H1 (cell line): Measurements from ENCODE around the gene MEF2D. TPM values are rescaled to one million over a fixed set of nuclear protein-coding genes. Genes with fewer than 3 reads are reported as not detected.

Experiments used
- CTCF ChIA-PET: fragments of 300-600 bp; sonication (Branson Sonifier 250); formaldehyde crosslinking; loops from one replicate; lab custom pipeline; 2021; ENCODE audit not compliant: partially characterized antibody; lab: Charles Lee
- POLR2A ChIA-PET: fragments of 300-600 bp; sonication (Branson Sonifier 250); formaldehyde crosslinking; loops from one replicate; lab custom pipeline; 2021; ENCODE audit warnings: inconsistent platforms; ENCODE audit not compliant: partially characterized antibody; lab: Charles Lee
- DNase-seq, 2 experiments: peaks; one replicate each; pipeline versions ENCODE4 v3.0.0 to v3.0.0-alpha.2; 2010 to 2022; ENCODE audit warnings: low spot score in 2 of 2, low read depth in 1 of 2, mixed read lengths in 1 of 2
- FAIRE-seq: peaks from 2 replicates; lab custom pipeline; 2011; peaks lifted over from hg19 to GRCh38; lab: Jason Lieb, UNC
- H2AFZ ChIP-seq: 2 replicates; pipeline ENCODE4 v1.8.1; 2012; ENCODE audit warnings: low read length, inconsistent platforms
- H2AK5ac ChIP-seq: 2 replicates; pipeline ENCODE4 v1.6.1; 2013; ENCODE audit warnings: low read depth, low read length
- H2BK120ac ChIP-seq: replicated peaks from 2 replicates; pipeline ENCODE3; 2013; ENCODE audit warnings: low read depth, low read length, inconsistent platforms
- H2BK12ac ChIP-seq: 2 replicates; pipeline ENCODE4 v1.6.1; 2013; ENCODE audit warnings: low read depth, low read length
- H2BK15ac ChIP-seq: 2 replicates; pipeline ENCODE4 v1.6.1; 2013; ENCODE audit warnings: low read length
- H2BK20ac ChIP-seq: 2 replicates; pipeline ENCODE4 v1.6.1; 2013; ENCODE audit warnings: low read length
- H2BK5ac ChIP-seq: 2 replicates; pipeline ENCODE4 v1.6.1; 2013; ENCODE audit warnings: low read depth, low read length
- H3K14ac ChIP-seq: 2 replicates; pipeline ENCODE4 v1.6.1; 2013; ENCODE audit warnings: inconsistent platforms; ENCODE audit not compliant: insufficient read length
- H3K18ac ChIP-seq: 2 replicates; pipeline ENCODE4 v1.6.1; 2013; ENCODE audit warnings: low read length; ENCODE audit errors: extremely low read depth
- H3K23ac ChIP-seq: 2 replicates; pipeline ENCODE4 v1.6.1; 2013; ENCODE audit warnings: inconsistent platforms; ENCODE audit not compliant: insufficient read length
- H3K23me2 ChIP-seq: 2 replicates; pipeline ENCODE4 v1.6.1; 2013; ENCODE audit warnings: low read depth, low read length
- H3K27ac ChIP-seq: 2 replicates; pipeline ENCODE4 v1.6.1; 2011; ENCODE audit warnings: low read depth, low read length, inconsistent platforms
- H3K27me3 ChIP-seq, 4 experiments: replicated peaks in 1 of 4; 1 replicate in 1 of 4; 2 replicates in 3 of 4; pipeline versions ENCODE4 v1.6.1 to v1.8.1; 2011 to 2013; ENCODE audit warnings: low read length in 3 of 4, mild to moderate bottlenecking in 3 of 4, inconsistent platforms in 2 of 4, mixed read lengths in 2 of 4, moderate library complexity in 1 of 4; ENCODE audit not compliant: control insufficient read depth in 3 of 4, insufficient read depth in 3 of 4; ENCODE audit errors: extremely low read depth in 1 of 4
- H3K36me3 ChIP-seq, 4 experiments: 2 replicates each; pipeline versions ENCODE4 v1.6.1 to v1.8.1; 2011 to 2013; ENCODE audit warnings: mild to moderate bottlenecking in 4 of 4, low read length in 3 of 4, moderate library complexity in 2 of 4, control low read depth in 1 of 4, inconsistent platforms in 1 of 4; ENCODE audit not compliant: insufficient read depth in 4 of 4, control insufficient read depth in 2 of 4
- H3K4ac ChIP-seq: replicated peaks from 2 replicates; pipeline ENCODE3; 2013; ENCODE audit warnings: low read length, low read depth, mixed read lengths, inconsistent platforms; ENCODE audit not compliant: insufficient read length
- H3K4me1 ChIP-seq, 4 experiments: replicated peaks in 1 of 4; 1 replicate in 1 of 4; 2 replicates in 3 of 4; pipeline versions ENCODE4 v1.6.1 to v1.8.1; 2011 to 2013; ENCODE audit warnings: low read length in 3 of 4, inconsistent platforms in 2 of 4, mixed read lengths in 1 of 4; ENCODE audit not compliant: insufficient read depth in 4 of 4, control insufficient read depth in 3 of 4
- H3K4me2 ChIP-seq, 2 experiments: 2 replicates each; pipeline versions ENCODE4 v1.6.1 to v1.8.1; 2011 to 2013; ENCODE audit warnings: low read depth in 2 of 2, low read length in 2 of 2, control low read depth in 1 of 2, inconsistent platforms in 1 of 2, mild to moderate bottlenecking in 1 of 2; ENCODE audit not compliant: insufficient read depth in 1 of 2
- H3K4me3 ChIP-seq, 4 experiments: fragments of 200-600, 300-600 bp in 1 of 4; sonication (generic), shearing (Covaris generic), sonication (Bioruptor Twin) in 1 of 4; 2 replicates each; pipeline versions ENCODE4 v1.5.1 to v1.8.1; 2011 to 2016; ENCODE audit warnings: low read length in 4 of 4, low read depth in 3 of 4, control low read depth in 2 of 4, inconsistent platforms in 2 of 4, mild to moderate bottlenecking in 2 of 4, mixed read lengths in 1 of 4, moderate library complexity in 1 of 4; ENCODE audit not compliant: insufficient read depth in 2 of 4; ENCODE audit errors: extremely low read depth in 1 of 4
- H3K56ac ChIP-seq: replicated peaks from 2 replicates; pipeline ENCODE3; 2013; ENCODE audit warnings: low read depth, mild to moderate bottlenecking, mixed read lengths, low read length, inconsistent platforms; ENCODE audit not compliant: insufficient read length
- H3K79me1 ChIP-seq: 2 replicates; pipeline ENCODE4 v1.6.1; 2013; ENCODE audit warnings: low read depth, low read length, control low read depth
- H3K79me2 ChIP-seq, 2 experiments: 2 replicates each; pipeline versions ENCODE4 v1.6.1 to v1.8.1; 2012 to 2013; ENCODE audit warnings: low read length in 2 of 2, mild to moderate bottlenecking in 2 of 2, inconsistent platforms in 1 of 2; ENCODE audit not compliant: insufficient read depth in 2 of 2, control insufficient read depth in 1 of 2
- H3K9ac ChIP-seq, 4 experiments: replicated peaks in 1 of 4; 1 replicate in 1 of 4; 2 replicates in 3 of 4; pipeline versions ENCODE4 v1.6.1 to v1.8.1; 2011 to 2013; ENCODE audit warnings: low read depth in 3 of 4, low read length in 3 of 4, control low read depth in 2 of 4, mild to moderate bottlenecking in 2 of 4, moderate library complexity in 2 of 4, inconsistent platforms in 1 of 4; ENCODE audit errors: extremely low read depth in 1 of 4
- H3K9me3 ChIP-seq, 2 experiments: 2 replicates each; pipeline versions ENCODE4 v1.6.1 to v1.8.1; 2012 to 2013; ENCODE audit warnings: mild to moderate bottlenecking in 2 of 2, moderate library complexity in 2 of 2, control low read depth in 1 of 2, inconsistent platforms in 1 of 2, low read depth in 1 of 2, low read length in 1 of 2, mixed read lengths in 1 of 2; ENCODE audit not compliant: insufficient read depth in 2 of 2
- H4K20me1 ChIP-seq, 2 experiments: replicated peaks in 1 of 2; 2 replicates each; pipeline versions ENCODE3 to v1.8.1; 2011 to 2013; ENCODE audit warnings: inconsistent platforms in 2 of 2, low read length in 2 of 2, mild to moderate bottlenecking in 1 of 2; ENCODE audit not compliant: insufficient read depth in 2 of 2, control insufficient read depth in 1 of 2
- H4K5ac ChIP-seq: 2 replicates; pipeline ENCODE4 v1.6.1; 2013; ENCODE audit warnings: low read length, low read depth, mixed read lengths, inconsistent platforms; ENCODE audit not compliant: insufficient read length
- H4K8ac ChIP-seq: 2 replicates; pipeline ENCODE4 v1.8.0; 2013; ENCODE audit warnings: mild to moderate bottlenecking, moderate library complexity, low read length, inconsistent platforms; ENCODE audit not compliant: insufficient read depth; ENCODE audit errors: extremely low read depth
- H4K91ac ChIP-seq: replicated peaks from 2 replicates; pipeline ENCODE3; 2013; ENCODE audit warnings: low read length, mixed read lengths, inconsistent platforms; ENCODE audit not compliant: insufficient read length
- BACH1 ChIP-seq: IDR thresholded peaks from 2 replicates; pipeline ENCODE4 v1.6.1; 2012; ENCODE audit warnings: low read length, improper control_type of control experiment
- JUND ChIP-seq: IDR thresholded peaks from 2 replicates; pipeline ENCODE4 v1.6.1; 2011; ENCODE audit warnings: mild to moderate bottlenecking, improper control_type of control experiment, low read length
- NANOG ChIP-seq: IDR thresholded peaks from 2 replicates; pipeline ENCODE4 v1.6.1; 2011; ENCODE audit warnings: low read length, low read depth, mild to moderate bottlenecking, inconsistent platforms; ENCODE audit not compliant: insufficient read depth, poor library complexity, severe bottlenecking
- RBBP5 ChIP-seq: IDR thresholded peaks from 2 replicates; pipeline ENCODE4 v1.7.1; 2012; ENCODE audit warnings: low read depth, mild to moderate bottlenecking, inconsistent platforms, low read length, moderate library complexity, borderline replicate concordance
- TEAD4 ChIP-seq: IDR thresholded peaks from 2 replicates; pipeline ENCODE4 v1.6.1; 2012; ENCODE audit warnings: low read depth, low read length, inconsistent platforms, mixed read lengths
- WGBS, 2 experiments: shearing (Covaris generic) in 1 of 2; methylation state at CpG; one replicate each; pipeline versions ENCODE4 v1.1.6 to v1.1.7; 2013 to 2015; ENCODE audit warnings: low lambda C conversion rate in 2 of 2, mixed read lengths in 2 of 2, inconsistent platforms in 1 of 2, low coverage in 1 of 2, missing lambda C conversion rate in 1 of 2; ENCODE audit not compliant: insufficient replicate concordance in 2 of 2, insufficient coverage in 1 of 2, insufficient read length in 1 of 2; ENCODE audit errors: extremely low coverage in 1 of 2, missing lambda C conversion rate in 1 of 2; 5-methylcytosine and 5-hydroxymethylcytosine counted together
- polyA plus RNA-seq, 7 experiments: library from polyadenylated mRNA; depleted of rRNA in 3 of 7; stranded (reverse) in 5 of 7; unstranded in 2 of 7; fragments of >200 nt in 5 of 7; fragments of 200-250 nt in 2 of 7; gene quantifications; 1 replicate in 5 of 7; 2 replicates in 1 of 7; 4 replicates in 1 of 7; pipeline versions ENCODE4 v1.2.1 to v1.2.3, GENCODE V29; 2011 to 2013; ENCODE audit warnings: missing spikeins in 2 of 7, mixed read lengths in 2 of 7
- total RNA-seq: library from RNA; stranded (reverse); fragmentation: NEBNext Ultra II Directional; extraction: Animal tissue kit (Norgen Biotek cat#: 25700); gene quantifications from 2 replicates; pipeline ENCODE4 v1.2.1, GENCODE V29; 2021

The MEF2D gene
- total and polyA plus RNA-seq, 2 of the 8 experiments (the other 6 are each of a cell fraction or from before 2014, with no cell fraction given), result 17.3 to 20.3 TPM

DNA sequence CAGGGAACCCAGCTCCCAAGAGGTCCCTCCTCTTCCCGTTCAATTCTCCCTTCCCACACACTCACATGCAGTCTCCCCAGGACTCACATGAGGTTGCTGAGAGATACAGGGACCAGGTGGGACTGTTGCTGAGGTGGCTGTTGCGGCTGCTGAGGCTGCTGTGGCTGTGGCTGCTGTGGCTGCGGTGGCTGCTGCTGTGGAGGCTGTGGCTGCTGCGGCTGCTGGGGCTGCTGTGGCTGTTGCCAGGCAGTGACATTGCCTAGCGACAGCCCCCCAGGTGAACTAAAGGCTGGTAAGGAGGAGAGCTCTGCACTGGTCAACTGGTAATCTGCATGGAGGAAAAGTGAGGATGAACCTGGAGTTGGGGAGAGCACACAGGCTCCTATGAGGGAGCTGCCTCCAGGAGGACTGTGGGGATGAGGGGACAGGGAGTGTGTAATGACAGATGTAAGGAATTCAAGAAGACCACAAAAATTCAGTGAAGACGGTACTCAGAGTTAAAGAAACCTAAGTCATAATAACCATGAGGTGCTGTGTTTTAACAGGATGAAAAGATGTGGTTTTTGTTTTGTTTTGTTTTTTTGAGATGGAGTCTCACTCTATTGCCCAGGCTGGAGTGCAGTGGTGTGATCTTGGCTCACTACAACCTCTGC is 31.8 kb downstream of the MEF2D start:
- no peak overlapping the region for H2AFZ ChIP-seq
- no peak overlapping the region for H3K56ac ChIP-seq
- H3K4me2 ChIP-seq, result no peak overlapping the region
- no peaks in the 10 kb centered on the region for H3K79me2 ChIP-seq
- H3K27me3 ChIP-seq, result no peaks in the 10 kb centered on the region
- H3K4ac ChIP-seq, result no peak overlapping the region
- H3K4me3 ChIP-seq, result no peak overlapping the region
- ChIA-PET POLR2A (interaction anchor here (1.0 kb wide), 1 partner anchor 12 kb away, joined by 3 read pairs; no protein-coding TSS in a partner anchor), CTCF (interaction anchor here (1.5 to 5.1 kb wide), 3 partner anchors 11 to 29 kb away, joined by 3 to 26 read pairs (median 13); no protein-coding TSS in a partner anchor)
- H4K8ac ChIP-seq, result no peak overlapping the region
- no peak overlapping the region for H3K9ac ChIP-seq
- H2BK5ac ChIP-seq, result no peak overlapping the region
- H3K36me3 ChIP-seq, result peaks cover 0 to 9% (median 4%) of the 10 kb centered on the region in 4 experiments; a peak in 4 of 8 replicates
- no peak overlapping the region for H3K18ac ChIP-seq
- 89% methylated on average over 6 of the region's 6 CpGs; no CpG with 5 or more reads in 1 of the 2 experiments for WGBS, 2 experiments
- no peak overlapping the region for H2BK20ac ChIP-seq
- H2BK15ac ChIP-seq, result no peak overlapping the region
- H3K27ac ChIP-seq, result no peak overlapping the region
- H4K5ac ChIP-seq, result no peak overlapping the region
- no peak overlapping the region for H2BK12ac ChIP-seq
- no peak overlapping the region for H2BK120ac ChIP-seq
- no peak for DNase-seq
- H3K9me3 ChIP-seq, result no peaks in the 10 kb centered on the region
- H3K14ac ChIP-seq, result no peak overlapping the region
- no peaks in the 10 kb centered on the region; the same call in 1 of the 2 replicates for H3K79me1 ChIP-seq
- H4K91ac ChIP-seq, result no peak overlapping the region
- peaks cover 0 to 7% (median 4%) of the 10 kb centered on the region in 4 experiments; a peak in 4 of 7 replicates for H3K4me1 ChIP-seq
- no peak overlapping the region for H2AK5ac ChIP-seq
- H3K23ac ChIP-seq, result no peak overlapping the region
- TF ChIP-seq BACH1 (no peak), JUND (no peak), NANOG (no peak), TEAD4 (no peak), RBBP5 (no peak)
- 0 out of 2 replicates have a peak, but pooled peaks cover 2% of the 10 kb centered on the region for H3K23me2 ChIP-seq
- FAIRE-seq, result no peak
- no peaks in the 10 kb centered on the region for H4K20me1 ChIP-seq
